Spinal cord (tissue), 10 donors: ENCODE measurements around the gene CBL. TPM values are rescaled to one million over a fixed set of nuclear protein-coding genes. Genes with fewer than 3 reads are reported as not detected.

Experiments
- DNase-seq, 6 donors: peaks; one replicate each; pipeline versions ENCODE4 v3.0.0 to v3.0.0-alpha.2; 2013 to 2015; ENCODE audit warnings: low spot score in 6 of 6, low read depth in 4 of 6
- H3K27ac ChIP-seq: one replicate; pipeline ENCODE4 v1.5.1; 2013; ENCODE audit warnings: low read depth, low read length, control low read depth
- H3K27me3 ChIP-seq: one replicate; pipeline ENCODE4 v1.6.1; 2013; ENCODE audit warnings: low read length; ENCODE audit not compliant: control insufficient read depth, insufficient read depth
- H3K36me3 ChIP-seq: one replicate; pipeline ENCODE4 v1.6.1; 2013; ENCODE audit warnings: low read length; ENCODE audit not compliant: control insufficient read depth, insufficient read depth
- H3K4me1 ChIP-seq: one replicate; pipeline ENCODE4 v1.6.1; 2013; ENCODE audit warnings: low read length; ENCODE audit not compliant: control insufficient read depth, insufficient read depth
- H3K4me3 ChIP-seq: one replicate; pipeline ENCODE4 v1.5.1; 2013; ENCODE audit warnings: low read depth, low read length, control low read depth
- H3K9me3 ChIP-seq: one replicate; pipeline ENCODE4 v1.6.1; 2013; ENCODE audit warnings: low read length; ENCODE audit not compliant: control insufficient read depth, insufficient read depth
- WGBS: methylation state at CpG from one replicate; pipeline ENCODE4 v1.1.5; 2013; ENCODE audit warnings: missing lambda C conversion rate; ENCODE audit not compliant: insufficient coverage; 5-methylcytosine and 5-hydroxymethylcytosine counted together
- polyA plus RNA-seq, 2 donors: library from polyadenylated mRNA; unstranded; fragments of 120-200 nt; gene quantifications; one replicate each; pipeline ENCODE4 v1.2.1, GENCODE V29; 2013; ENCODE audit not compliant: insufficient read length in 2 of 2
- total RNA-seq, 2 donors: library from RNA; depleted of rRNA in 1 of 2; stranded (reverse); fragments of 120-200 nt in 1 of 2; fragments of >200 nt in 1 of 2; gene quantifications; one replicate each; pipeline versions ENCODE4 v1.2.3 to v1.2.4, GENCODE V29; 2013 to 2014
- donor health status: healthy.

CBL gene
- total and polyA plus RNA-seq, 4 donors: 13.4 to 37.4 (median 22.3) TPM

- WGBS: 2% methylated on average over 86 of the region's 86 CpGs
- no peaks in the 10 kb centered on the region for H3K9me3 ChIP-seq
- H3K27me3 ChIP-seq: peaks cover 13% of the 10 kb centered on the region
- H3K36me3 ChIP-seq: peaks cover 28% of the 10 kb centered on the region
- peak overlapping the region; percentile 63 for H3K4me3 ChIP-seq
- peak overlapping the region; percentile 89 for H3K27ac ChIP-seq
- peak in 2 of 6 donors; percentile 73 to 89 for DNase-seq
- peaks cover 70% of the 10 kb centered on the region for H3K4me1 ChIP-seq
Measured at GRCh38 chr11:119339589-119340334, 133.6 kb downstream of the CBL start.

- Histone ChIP-seq H3K9me3 (no peaks in the 10 kb centered on the region), H3K4me3 (peak within 1 kb of the TSS; percentile 63), H3K36me3 (peaks cover 25% of the 10 kb centered on the region), H3K4me1 (peaks cover 62% of the 10 kb centered on the region), H3K27ac (peak within 1 kb of the TSS; percentile 89), H3K27me3 (peaks cover 13% of the 10 kb centered on the region)
- WGBS: 4% methylated on average over 53 of the region's 53 CpGs
- DNase-seq: peak in 2 of 6 donors; percentile 77 to 88
Measured at GRCh38 chr11:119340335-119341221, 134.4 kb downstream of the CBL start, which contains the start of gene C1QTNF5. Gene C1QTNF5, minus strand, starts transcription at chr11:119340883. Its CDS starts 486 bp downstream, at chr11:119340397.

GRCh38 chr11:119341222-119342022, 135.3 kb downstream of the CBL start:
- H3K4me1 ChIP-seq: peaks cover 54% of the 10 kb centered on the region
- H3K27me3 ChIP-seq: peaks cover 13% of the 10 kb centered on the region
- 55% methylated on average over 12 of the region's 16 CpGs for WGBS
- peaks cover 16% of the 10 kb centered on the region for H3K36me3 ChIP-seq
- H3K27ac ChIP-seq: peak overlapping the region; percentile 89
- H3K4me3 ChIP-seq: peak overlapping the region; percentile 63
- H3K9me3 ChIP-seq: no peaks in the 10 kb centered on the region
- DNase-seq: no peak

GRCh38 chr11:119342023-119342300, 135.8 kb downstream of the CBL start:
- H3K4me1 ChIP-seq: peaks cover 49% of the 10 kb centered on the region
- WGBS: 59% methylated on average over 6 of the region's 7 CpGs

GRCh38 chr11:119342362-119343130, 136.4 kb downstream of the CBL start:
- no peaks in the 10 kb centered on the region for H3K9me3 ChIP-seq
- peaks cover 5% of the 10 kb centered on the region for H3K36me3 ChIP-seq
- peaks cover 43% of the 10 kb centered on the region for H3K4me1 ChIP-seq
- DNase-seq: no peak
- H3K27me3 ChIP-seq: peaks cover 13% of the 10 kb centered on the region
- H3K27ac ChIP-seq: no peak overlapping the region
- WGBS: 89% methylated on average over 9 of the region's 10 CpGs
- H3K4me3 ChIP-seq: no peak overlapping the region

More at GRCh38 chr11:119342023-119342300, 135.8 kb downstream of the CBL start:
- H3K36me3 ChIP-seq: peaks cover 11% of the 10 kb centered on the region
- H3K4me3 ChIP-seq: no peak overlapping the region
- no peak for DNase-seq
- no peaks in the 10 kb centered on the region for H3K9me3 ChIP-seq
- H3K27ac ChIP-seq: no peak overlapping the region
- H3K27me3 ChIP-seq: peaks cover 13% of the 10 kb centered on the region

- H3K4me1 ChIP-seq: peaks cover 31% of the 10 kb centered on the region
- DNase-seq: no peak
- H3K36me3 ChIP-seq: no peaks in the 10 kb centered on the region
- no peak overlapping the region for H3K4me3 ChIP-seq
- H3K27ac ChIP-seq: no peak overlapping the region
- peaks cover 13% of the 10 kb centered on the region for H3K27me3 ChIP-seq
- WGBS: 92% methylated on average over 6 of the region's 7 CpGs
- no peaks in the 10 kb centered on the region for H3K9me3 ChIP-seq
Measured at GRCh38 chr11:119343726-119344125, 137.6 kb downstream of the CBL start.

- Histone ChIP-seq H3K9me3 (no peaks in the 10 kb centered on the region), H3K4me3 (no peak overlapping the region), H3K36me3 (no peaks in the 10 kb centered on the region), H3K4me1 (peaks cover 24% of the 10 kb centered on the region), H3K27ac (no peak overlapping the region), H3K27me3 (peaks cover 13% of the 10 kb centered on the region)
- DNase-seq: no peak
- 80% methylated on average over 12 of the region's 14 CpGs for WGBS
Measured at GRCh38 chr11:119344291-119345010, 138.3 kb downstream of the CBL start.

GRCh38 chr11:119345685-119346084, 139.5 kb downstream of the CBL start:
- H3K9me3 ChIP-seq: no peaks in the 10 kb centered on the region
- H3K4me1 ChIP-seq: peaks cover 17% of the 10 kb centered on the region
- no peaks in the 10 kb centered on the region for H3K36me3 ChIP-seq
- DNase-seq: peak in 1 of 6 donors; percentile 0
- H3K27me3 ChIP-seq: peaks cover 7% of the 10 kb centered on the region
- no peak overlapping the region for H3K27ac ChIP-seq
- WGBS: 84% methylated on average over 9 of the region's 12 CpGs
- no peak overlapping the region for H3K4me3 ChIP-seq
